ENCODE measurements around the gene CD7.

CD7 gene

DNA sequence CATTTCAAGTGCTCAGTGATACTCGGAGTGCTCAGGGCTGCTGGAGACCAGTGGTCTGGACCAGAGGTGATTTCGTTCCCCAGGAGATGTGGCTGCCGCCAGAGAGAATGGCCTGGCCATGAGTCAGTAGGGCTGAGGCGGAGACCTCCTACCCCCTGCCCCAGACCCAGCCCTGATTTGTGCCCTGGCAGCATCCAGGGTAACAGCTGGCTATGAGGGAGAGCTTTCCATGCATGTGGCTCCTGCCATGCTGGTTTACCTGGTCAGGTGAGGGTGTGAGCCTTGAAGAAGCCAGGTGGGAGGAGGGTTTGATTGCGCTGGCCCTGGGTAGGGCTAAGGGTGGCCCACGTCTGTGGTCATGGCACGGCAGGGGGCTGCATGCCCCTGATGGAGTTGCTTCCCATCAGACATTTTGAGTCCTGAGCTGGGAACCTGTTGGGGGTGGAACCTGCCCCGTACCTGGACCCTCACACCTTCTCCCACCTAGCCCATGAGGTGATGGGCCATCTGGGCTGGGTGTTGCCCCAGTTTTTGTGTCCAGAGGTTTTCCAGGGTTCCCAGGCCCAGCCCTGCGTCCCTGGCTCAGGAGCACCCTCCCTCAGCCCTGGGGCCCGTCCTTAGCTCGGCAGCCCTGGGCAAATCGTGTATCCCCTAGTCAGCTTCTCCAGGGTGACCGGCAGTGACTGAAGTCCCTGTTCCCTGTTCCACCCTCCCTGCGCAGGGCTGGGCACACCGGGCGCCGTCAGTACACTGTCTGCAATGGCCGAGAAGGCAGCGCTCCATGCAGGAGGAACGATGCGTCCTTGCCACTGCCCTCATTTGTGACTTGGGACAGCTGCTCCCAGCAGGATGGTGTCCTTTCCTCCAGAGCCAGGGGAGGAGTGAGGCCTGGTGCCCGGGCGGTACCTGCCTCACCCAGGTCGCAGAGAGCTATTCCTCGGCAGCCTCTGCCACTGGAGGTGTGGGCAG, 34.9 kb downstream of the CD7 start:
- no peak overlapping the region for H2BK120ac ChIP-seq (ENCODE audit: low read depth, low read length)
- DNase-seq (ENCODE audit: low spot score): no peak
- peak overlapping the region; percentile 16 for H2BK12ac ChIP-seq (ENCODE audit: low read length)

DNA sequence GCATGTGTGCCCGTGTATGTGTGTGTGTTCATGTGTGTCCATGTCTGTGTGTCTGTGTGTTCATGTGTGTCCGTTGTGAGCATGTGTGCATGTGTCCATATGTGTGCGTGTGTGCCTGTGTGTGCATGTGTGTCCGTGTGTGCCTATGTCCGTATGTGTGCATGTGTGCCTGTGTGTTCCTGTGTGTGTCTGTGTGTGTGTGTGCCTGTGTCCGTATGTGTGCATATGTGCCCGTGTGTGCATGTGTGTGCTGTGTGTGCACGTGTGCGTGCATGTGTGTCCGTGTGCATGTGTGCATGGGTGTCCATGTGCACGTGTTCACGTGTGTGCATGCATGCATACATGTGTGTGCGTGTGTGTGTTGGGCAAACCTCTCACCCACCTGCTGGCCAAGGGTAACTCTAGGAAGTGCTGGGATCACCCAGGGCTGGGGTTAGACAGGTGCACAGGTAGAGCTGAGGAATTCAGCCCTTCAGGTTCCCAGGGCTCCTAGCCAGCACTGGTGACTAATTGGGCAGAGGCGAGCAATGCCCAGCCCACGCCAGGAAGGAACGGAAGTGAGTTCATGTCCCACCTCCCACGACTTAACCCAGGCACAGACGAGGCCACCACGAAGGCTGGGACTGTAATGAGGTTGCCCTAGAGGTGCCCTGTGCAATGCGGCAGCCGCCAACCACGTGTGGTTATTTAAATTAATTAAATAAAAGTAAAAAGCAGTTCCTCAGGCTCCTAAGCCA, 35.7 kb downstream of the CD7 start:
- H2BK12ac ChIP-seq (ENCODE audit: low read length): no peak overlapping the region
- H3K18ac ChIP-seq (ENCODE audit: low read length): no peak overlapping the region
- no peak overlapping the region for H4K8ac ChIP-seq (ENCODE audit: low read depth, low read length)
- no peak overlapping the region for H4K91ac ChIP-seq (ENCODE audit: low read depth, low read length, poor library complexity)
- H3K79me1 ChIP-seq (ENCODE audit: low read depth, low read length): peaks cover 2% of the 10 kb centered on the region
- H3K27ac ChIP-seq (replicated peaks; ENCODE audit: low read length): no peak overlapping the region
- peak overlapping the region; percentile 43 for H3K14ac ChIP-seq (ENCODE audit: low read length)
- no peak overlapping the region for H2BK5ac ChIP-seq (ENCODE audit: low read length)
- DNase-seq (ENCODE audit: low spot score): no peak
- no peak overlapping the region for H2BK15ac ChIP-seq (ENCODE audit: low read length)
- no peak overlapping the region for H3K4ac ChIP-seq (ENCODE audit: low read length)
- no peak overlapping the region for H2AK5ac ChIP-seq (ENCODE audit: low read depth, low read length)
- H2AFZ ChIP-seq (ENCODE audit: low read length): no peak overlapping the region
- peak overlapping the region; percentile 38 for H3K9ac ChIP-seq (ENCODE audit: low read depth, low read length, poor library complexity)
- H3K27me3 ChIP-seq (ENCODE audit: control insufficient read depth in 3 of 3, insufficient read depth in 3 of 3, low read depth in 1 of 3, low read length in 3 of 3): no peaks in the 10 kb centered on the region
- H3K36me3 ChIP-seq (replicated peaks in 1 of 2; ENCODE audit: control insufficient read depth in 2 of 2, insufficient read depth in 2 of 2, low read length in 2 of 2): peaks cover 0 to 3% of the 10 kb centered on the region in 2 donors
- no peak overlapping the region for H3K4me2 ChIP-seq (ENCODE audit: insufficient read depth, low read length, poor library complexity, severe bottlenecking)
- peaks cover 13 to 18% of the 10 kb centered on the region in 2 donors for H3K4me1 ChIP-seq (ENCODE audit: control insufficient read depth in 2 of 2, insufficient read depth in 1 of 2, low read depth in 1 of 2, low read length in 2 of 2)
- no CpG with 5 or more reads among the region's 22 CpGs for WGBS, 2 donors (ENCODE audit: extremely low coverage in 2 of 2, insufficient read length in 2 of 2, insufficient replicate concordance in 1 of 2)
- H3K4me3 ChIP-seq (ENCODE audit: low read length in 2 of 2): peak overlapping the region in 1 of 2 donors; percentile 71
- peaks cover 0 to 3% of the 10 kb centered on the region in 2 donors for H3K9me3 ChIP-seq (replicated peaks in 1 of 2; ENCODE audit: control insufficient read depth in 2 of 2, insufficient read depth in 1 of 2, low read depth in 1 of 2, low read length in 2 of 2)
- no peak overlapping the region for H2BK120ac ChIP-seq (ENCODE audit: low read depth, low read length)
- H3K23ac ChIP-seq (ENCODE audit: low read depth, low read length, poor library complexity): peak overlapping the region; percentile 96

More for the DNA sequence above, 34.9 kb downstream of the CD7 start:
- no peak overlapping the region for H3K4ac ChIP-seq (ENCODE audit: low read length)
- H4K8ac ChIP-seq (ENCODE audit: low read depth, low read length): no peak overlapping the region
- no peaks in the 10 kb centered on the region for H3K27me3 ChIP-seq (ENCODE audit: control insufficient read depth in 3 of 3, insufficient read depth in 3 of 3, low read depth in 1 of 3, low read length in 3 of 3)
- H3K4me2 ChIP-seq (ENCODE audit: insufficient read depth, low read length, poor library complexity, severe bottlenecking): no peak overlapping the region
- no peak overlapping the region for H3K27ac ChIP-seq (replicated peaks; ENCODE audit: low read length)
- H3K4me3 ChIP-seq (ENCODE audit: low read length in 2 of 2): peak overlapping the region in 1 of 2 donors; percentile 35
- peaks cover 0 to 3% of the 10 kb centered on the region in 2 donors for H3K36me3 ChIP-seq (replicated peaks in 1 of 2; ENCODE audit: control insufficient read depth in 2 of 2, insufficient read depth in 2 of 2, low read length in 2 of 2)
- peak overlapping the region; percentile 65 for H3K14ac ChIP-seq (ENCODE audit: low read length)
- no peak overlapping the region for H2BK15ac ChIP-seq (ENCODE audit: low read length)
- H4K91ac ChIP-seq (ENCODE audit: low read depth, low read length, poor library complexity): peak overlapping the region; percentile 73
- no peak overlapping the region for H3K23ac ChIP-seq (ENCODE audit: low read depth, low read length, poor library complexity)
- no peak overlapping the region for H2AFZ ChIP-seq (ENCODE audit: low read length)
- H3K18ac ChIP-seq (ENCODE audit: low read length): peak overlapping the region; percentile 62
- no CpG with 5 or more reads among the region's 25 CpGs for WGBS, 2 donors (ENCODE audit: extremely low coverage in 2 of 2, insufficient read length in 2 of 2, insufficient replicate concordance in 1 of 2)
- peaks cover 6% of the 10 kb centered on the region in 2 donors for H3K9me3 ChIP-seq (replicated peaks in 1 of 2; ENCODE audit: control insufficient read depth in 2 of 2, insufficient read depth in 1 of 2, low read depth in 1 of 2, low read length in 2 of 2)
- H3K9ac ChIP-seq (ENCODE audit: low read depth, low read length, poor library complexity): peak overlapping the region; percentile 6
- no peak overlapping the region for H2BK5ac ChIP-seq (ENCODE audit: low read length)
- H3K4me1 ChIP-seq (ENCODE audit: control insufficient read depth in 2 of 2, insufficient read depth in 1 of 2, low read depth in 1 of 2, low read length in 2 of 2): peaks cover 10 to 14% of the 10 kb centered on the region in 2 donors
- peak overlapping the region; percentile 54 for H2AK5ac ChIP-seq (ENCODE audit: low read depth, low read length)
- H3K79me1 ChIP-seq (ENCODE audit: low read depth, low read length): peaks cover 2% of the 10 kb centered on the region

DNA sequence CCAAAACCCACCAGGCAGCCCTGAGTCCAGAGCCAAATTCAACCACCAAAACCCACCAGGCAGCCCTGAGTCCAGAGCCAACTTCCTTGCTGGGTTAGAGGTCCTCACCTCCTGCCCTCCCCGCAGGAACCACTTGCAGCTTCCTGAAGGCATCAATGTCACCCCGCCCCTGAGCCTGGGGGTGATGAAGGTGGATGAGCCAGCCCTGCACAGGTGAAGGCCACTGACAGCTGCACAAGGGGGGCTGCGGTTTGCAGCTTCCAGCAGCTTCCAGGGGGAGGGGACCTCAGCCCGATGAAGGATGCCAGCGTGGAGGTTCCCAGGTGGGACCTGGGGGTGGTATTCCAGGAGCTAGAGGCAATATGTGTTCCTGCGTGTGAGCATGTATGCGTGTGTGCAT, 36.3 kb downstream of the CD7 start:
- WGBS, 2 donors (ENCODE audit: extremely low coverage in 2 of 2, insufficient read length in 2 of 2, insufficient replicate concordance in 1 of 2): no CpG with 5 or more reads among the region's 7 CpGs
- H2BK120ac ChIP-seq (ENCODE audit: low read depth, low read length): no peak overlapping the region
- no peaks in the 10 kb centered on the region for H3K27me3 ChIP-seq (ENCODE audit: control insufficient read depth in 3 of 3, insufficient read depth in 3 of 3, low read depth in 1 of 3, low read length in 3 of 3)
- H3K79me1 ChIP-seq (ENCODE audit: low read depth, low read length): peaks cover 2% of the 10 kb centered on the region
- H3K36me3 ChIP-seq (replicated peaks in 1 of 2; ENCODE audit: control insufficient read depth in 2 of 2, insufficient read depth in 2 of 2, low read length in 2 of 2): peaks cover 0 to 3% of the 10 kb centered on the region in 2 donors
- H3K9ac ChIP-seq (ENCODE audit: low read depth, low read length, poor library complexity): peak overlapping the region; percentile 38
- peak overlapping the region; percentile 25 for H2BK15ac ChIP-seq (ENCODE audit: low read length)
- H3K18ac ChIP-seq (ENCODE audit: low read length): no peak overlapping the region
- no peak overlapping the region for H4K91ac ChIP-seq (ENCODE audit: low read depth, low read length, poor library complexity)
- H3K27ac ChIP-seq (replicated peaks; ENCODE audit: low read length): no peak overlapping the region
- H2AK5ac ChIP-seq (ENCODE audit: low read depth, low read length): no peak overlapping the region
- no peak overlapping the region for H3K4me2 ChIP-seq (ENCODE audit: insufficient read depth, low read length, poor library complexity, severe bottlenecking)
- peaks cover 0 to 3% of the 10 kb centered on the region in 2 donors for H3K9me3 ChIP-seq (replicated peaks in 1 of 2; ENCODE audit: control insufficient read depth in 2 of 2, insufficient read depth in 1 of 2, low read depth in 1 of 2, low read length in 2 of 2)
- H2BK5ac ChIP-seq (ENCODE audit: low read length): no peak overlapping the region
- no peak for DNase-seq (ENCODE audit: low spot score)
- peak overlapping the region in 1 of 2 donors; percentile 71 for H3K4me3 ChIP-seq (ENCODE audit: low read length in 2 of 2)
- peaks cover 13 to 18% of the 10 kb centered on the region in 2 donors for H3K4me1 ChIP-seq (ENCODE audit: control insufficient read depth in 2 of 2, insufficient read depth in 1 of 2, low read depth in 1 of 2, low read length in 2 of 2)
- no peak overlapping the region for H3K23ac ChIP-seq (ENCODE audit: low read depth, low read length, poor library complexity)
- H3K4ac ChIP-seq (ENCODE audit: low read length): no peak overlapping the region
- H2AFZ ChIP-seq (ENCODE audit: low read length): peak overlapping the region; percentile 22
- H4K8ac ChIP-seq (ENCODE audit: low read depth, low read length): no peak overlapping the region
- H2BK12ac ChIP-seq (ENCODE audit: low read length): peak overlapping the region; percentile 28
- no peak overlapping the region for H3K14ac ChIP-seq (ENCODE audit: low read length)

DNA sequence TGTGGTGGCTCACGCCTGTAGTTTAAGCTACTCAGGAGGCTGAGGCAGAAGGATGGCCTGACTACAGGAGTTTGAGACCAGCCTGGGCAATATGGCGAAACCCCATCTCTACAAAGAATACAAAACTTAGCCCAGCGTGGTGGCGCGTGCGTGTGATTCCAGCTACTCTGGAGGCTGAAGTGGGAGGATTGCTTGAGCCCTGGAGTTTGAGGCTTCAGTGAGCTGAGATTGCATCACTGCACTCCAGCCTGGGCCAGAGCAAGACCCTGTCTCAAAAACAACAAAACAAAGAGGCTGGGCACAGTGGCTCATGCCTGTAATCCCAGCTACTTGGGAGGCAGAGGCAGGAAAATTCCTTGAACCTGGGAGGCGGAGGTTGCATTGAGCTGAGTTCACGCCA, 36.9 kb downstream of the CD7 start:
- WGBS, 2 donors (ENCODE audit: extremely low coverage in 2 of 2, insufficient read length in 2 of 2, insufficient replicate concordance in 1 of 2): no CpG with 5 or more reads among the region's 8 CpGs
- H4K8ac ChIP-seq (ENCODE audit: low read depth, low read length): no peak overlapping the region

More for the DNA sequence above, 36.9 kb downstream of the CD7 start:
- Histone ChIP-seq H2AFZ (ENCODE audit: low read length) (peak overlapping the region; percentile 22), H2BK15ac (ENCODE audit: low read length) (no peak overlapping the region), H2BK120ac (ENCODE audit: low read depth, low read length) (no peak overlapping the region), H3K9ac (ENCODE audit: low read depth, low read length, poor library complexity) (no peak overlapping the region), H4K91ac (ENCODE audit: low read depth, low read length, poor library complexity) (no peak overlapping the region), H3K27me3 (ENCODE audit: control insufficient read depth in 3 of 3, insufficient read depth in 3 of 3, low read depth in 1 of 3, low read length in 3 of 3) (no peaks in the 10 kb centered on the region), H3K4me2 (ENCODE audit: insufficient read depth, low read length, poor library complexity, severe bottlenecking) (no peak overlapping the region), H3K27ac (replicated peaks; ENCODE audit: low read length) (no peak overlapping the region), H3K79me1 (ENCODE audit: low read depth, low read length) (peaks cover 2% of the 10 kb centered on the region), H2AK5ac (ENCODE audit: low read depth, low read length) (no peak overlapping the region), H3K18ac (ENCODE audit: low read length) (no peak overlapping the region), H2BK12ac (ENCODE audit: low read length) (no peak overlapping the region), H3K36me3 (replicated peaks in 1 of 2; ENCODE audit: control insufficient read depth in 2 of 2, insufficient read depth in 2 of 2, low read length in 2 of 2) (peaks cover 0 to 3% of the 10 kb centered on the region in 2 donors), H3K4me1 (ENCODE audit: control insufficient read depth in 2 of 2, insufficient read depth in 1 of 2, low read depth in 1 of 2, low read length in 2 of 2) (peaks cover 12 to 18% of the 10 kb centered on the region in 2 donors), H3K14ac (ENCODE audit: low read length) (no peak overlapping the region), H3K9me3 (replicated peaks in 1 of 2; ENCODE audit: control insufficient read depth in 2 of 2, insufficient read depth in 1 of 2, low read depth in 1 of 2, low read length in 2 of 2) (peaks cover 0 to 3% of the 10 kb centered on the region in 2 donors), H3K4ac (ENCODE audit: low read length) (no peak overlapping the region), H3K4me3 (ENCODE audit: low read length in 2 of 2) (no peak overlapping the region), H3K23ac (ENCODE audit: low read depth, low read length, poor library complexity) (no peak overlapping the region), H2BK5ac (ENCODE audit: low read length) (no peak overlapping the region)
- no peak for DNase-seq (ENCODE audit: low spot score)

Data from neuronal stem cell (in vitro differentiated cells).